ENCODE results near the gene PPP1R3F.
"Not testable (repeated sequence)": the region's sequence is repeated elsewhere in the genome, so short reads cannot be mapped to it uniquely, and the experiment has no call there.

Gene PPP1R3F

DNA sequence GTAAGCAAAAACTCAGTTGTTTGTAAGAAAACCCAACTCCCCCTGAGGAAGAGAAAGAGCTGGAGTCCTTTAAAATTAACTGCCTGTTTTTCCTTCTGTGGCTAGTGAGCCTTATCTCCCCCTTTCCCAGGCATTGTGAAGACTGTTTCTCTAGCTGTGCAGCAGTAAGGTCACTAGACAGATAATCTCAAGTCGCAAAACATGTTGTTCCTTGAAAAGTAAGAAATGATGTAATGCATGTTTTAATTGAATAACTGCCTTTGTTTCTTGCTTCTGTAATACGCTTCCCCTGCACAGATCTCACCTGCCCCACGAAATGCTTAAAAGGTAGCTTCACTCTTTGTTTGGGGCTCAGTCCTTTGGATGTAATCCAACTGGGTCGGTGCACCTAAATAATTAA, 46.5 kb downstream of the PPP1R3F start:
- H3K4me3 ChIP-seq (ENCODE audit: insufficient read depth, low read length, poor library complexity, severe bottlenecking): no peak overlapping the region
- H3K36me3 ChIP-seq (ENCODE audit: low read length): no peaks in the 10 kb centered on the region
- H3K9ac ChIP-seq (ENCODE audit: low read length): no peak overlapping the region
- H2AFZ ChIP-seq (ENCODE audit: low read depth, low read length, severe bottlenecking): no peak overlapping the region
- H4K20me1 ChIP-seq (ENCODE audit: low read depth, low read length): no peaks in the 10 kb centered on the region
- H3F3A ChIP-seq (ENCODE audit: insufficient read depth): no peaks in the 10 kb centered on the region
- no peaks in the 10 kb centered on the region for H3K27me3 ChIP-seq (ENCODE audit: low read length)
- H3K4me2 ChIP-seq (ENCODE audit: low read depth, low read length, poor library complexity, severe bottlenecking): no peak overlapping the region
- H3K9me2 ChIP-seq (replicated peaks; ENCODE audit: insufficient read depth, low read length): no peaks in the 10 kb centered on the region
- H3K79me2 ChIP-seq (ENCODE audit: insufficient read depth, low read length): no peaks in the 10 kb centered on the region
- TF ChIP-seq CTCF (IDR thresholded peaks at IDR 0.05; ENCODE audit: insufficient read depth, low read length, poor library complexity, severe bottlenecking) (no peak), EZH2phosphoT487 (conservative IDR thresholded peaks at IDR 0.05; ENCODE audit: low read length) (no peak)
- no peaks in the 10 kb centered on the region for H3K9me3 ChIP-seq (ENCODE audit: insufficient read depth, low read length)
- H3K27ac ChIP-seq (ENCODE audit: low read depth, low read length): no peak overlapping the region

GRCh38 chrX:49321737-49322136, 52.1 kb downstream of the PPP1R3F start, which contains the start of gene GAGE12J:
Gene GAGE12J, plus strand, starts transcription at chrX:49322037. Its CDS starts 1,157 bp downstream, at chrX:49323194.
- not testable (repeated sequence) for H2AFZ ChIP-seq (ENCODE audit: low read depth, low read length, severe bottlenecking); H3K9ac ChIP-seq (ENCODE audit: low read length); H3K79me2 ChIP-seq (ENCODE audit: insufficient read depth, low read length)

DNA sequence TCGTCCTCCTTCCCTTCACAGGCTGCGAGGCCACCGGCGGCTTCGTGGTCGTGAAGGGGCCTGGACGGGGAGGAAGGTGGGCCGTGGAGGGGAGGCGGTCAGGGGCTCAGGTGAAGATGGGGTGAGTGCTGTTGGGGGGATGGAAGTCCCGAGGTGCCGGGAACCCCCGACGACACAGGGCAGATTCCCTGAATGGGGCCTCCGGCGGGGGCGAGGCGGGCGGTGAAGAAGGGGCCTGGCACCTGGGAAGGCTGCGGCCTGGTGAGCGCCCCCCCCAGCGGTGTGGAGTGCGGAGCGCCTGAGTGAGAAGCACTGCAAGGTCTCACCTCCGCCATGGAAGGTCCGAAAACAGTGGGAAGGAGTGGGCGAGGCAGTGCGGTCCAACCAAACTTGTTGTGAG, 52.7 kb downstream of the PPP1R3F start:
- H3K27ac ChIP-seq (ENCODE audit: low read depth, low read length); H3K4me3 ChIP-seq (ENCODE audit: insufficient read depth, low read length, poor library complexity, severe bottlenecking); H3K36me3 ChIP-seq (ENCODE audit: low read length): not testable (repeated sequence)

More at GRCh38 chrX:49321737-49322136, 52.1 kb downstream of the PPP1R3F start, which contains the start of gene GAGE12J:
- H3K9me3 ChIP-seq (ENCODE audit: insufficient read depth, low read length); H3F3A ChIP-seq (ENCODE audit: insufficient read depth); H3K36me3 ChIP-seq (ENCODE audit: low read length); H3K27me3 ChIP-seq (ENCODE audit: low read length); H3K4me3 ChIP-seq (ENCODE audit: insufficient read depth, low read length, poor library complexity, severe bottlenecking); H3K27ac ChIP-seq (ENCODE audit: low read depth, low read length); H4K20me1 ChIP-seq (ENCODE audit: low read depth, low read length); H3K4me2 ChIP-seq (ENCODE audit: low read depth, low read length, poor library complexity, severe bottlenecking); H3K9me2 ChIP-seq (replicated peaks; ENCODE audit: insufficient read depth, low read length): not testable (repeated sequence)

GRCh38 chrX:49323735-49324134, 54.1 kb downstream of the PPP1R3F start:
- H3K4me2 ChIP-seq (ENCODE audit: low read depth, low read length, poor library complexity, severe bottlenecking); H4K20me1 ChIP-seq (ENCODE audit: low read depth, low read length); H2AFZ ChIP-seq (ENCODE audit: low read depth, low read length, severe bottlenecking); H3F3A ChIP-seq (ENCODE audit: insufficient read depth); H3K36me3 ChIP-seq (ENCODE audit: low read length); H3K4me3 ChIP-seq (ENCODE audit: insufficient read depth, low read length, poor library complexity, severe bottlenecking); H3K27me3 ChIP-seq (ENCODE audit: low read length); H3K9ac ChIP-seq (ENCODE audit: low read length); H3K79me2 ChIP-seq (ENCODE audit: insufficient read depth, low read length); H3K9me2 ChIP-seq (replicated peaks; ENCODE audit: insufficient read depth, low read length); H3K9me3 ChIP-seq (ENCODE audit: insufficient read depth, low read length); H3K27ac ChIP-seq (ENCODE audit: low read depth, low read length): not testable (repeated sequence)

More for the DNA sequence above, 52.7 kb downstream of the PPP1R3F start:
- not testable (repeated sequence) for H3K9me2 ChIP-seq (replicated peaks; ENCODE audit: insufficient read depth, low read length); H2AFZ ChIP-seq (ENCODE audit: low read depth, low read length, severe bottlenecking); H3K79me2 ChIP-seq (ENCODE audit: insufficient read depth, low read length); H3F3A ChIP-seq (ENCODE audit: insufficient read depth); H3K9me3 ChIP-seq (ENCODE audit: insufficient read depth, low read length); H3K9ac ChIP-seq (ENCODE audit: low read length); H3K27me3 ChIP-seq (ENCODE audit: low read length); H4K20me1 ChIP-seq (ENCODE audit: low read depth, low read length); H3K4me2 ChIP-seq (ENCODE audit: low read depth, low read length, poor library complexity, severe bottlenecking)

DNA sequence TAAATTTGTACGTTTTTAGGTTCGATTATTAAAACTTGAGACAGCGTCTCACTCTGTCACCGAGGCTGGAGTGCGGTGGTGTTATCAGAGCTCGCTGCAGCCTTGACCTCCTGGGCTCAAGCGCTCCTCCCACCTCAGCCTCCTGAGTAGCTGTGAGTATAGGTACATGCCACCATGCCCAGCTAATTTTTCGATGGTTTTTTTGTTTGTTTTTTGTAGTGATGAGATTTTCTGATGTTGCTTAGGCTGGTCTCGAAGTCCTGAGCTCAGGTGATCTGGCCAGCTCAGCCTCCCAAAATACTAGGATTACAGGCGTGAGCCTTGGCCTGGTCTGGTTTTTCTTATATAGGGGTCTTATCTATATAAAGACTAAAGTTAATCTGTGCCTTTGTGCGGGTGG, 60.8 kb downstream of the PPP1R3F start:
- not testable (repeated sequence) for H4K20me1 ChIP-seq (ENCODE audit: low read depth, low read length); H3K27me3 ChIP-seq (ENCODE audit: low read length); H3K9ac ChIP-seq (ENCODE audit: low read length); H3F3A ChIP-seq (ENCODE audit: insufficient read depth); H2AFZ ChIP-seq (ENCODE audit: low read depth, low read length, severe bottlenecking); H3K9me3 ChIP-seq (ENCODE audit: insufficient read depth, low read length); H3K79me2 ChIP-seq (ENCODE audit: insufficient read depth, low read length); H3K27ac ChIP-seq (ENCODE audit: low read depth, low read length); H3K36me3 ChIP-seq (ENCODE audit: low read length); H3K4me2 ChIP-seq (ENCODE audit: low read depth, low read length, poor library complexity, severe bottlenecking); H3K4me3 ChIP-seq (ENCODE audit: insufficient read depth, low read length, poor library complexity, severe bottlenecking); H3K9me2 ChIP-seq (replicated peaks; ENCODE audit: insufficient read depth, low read length)

DNA sequence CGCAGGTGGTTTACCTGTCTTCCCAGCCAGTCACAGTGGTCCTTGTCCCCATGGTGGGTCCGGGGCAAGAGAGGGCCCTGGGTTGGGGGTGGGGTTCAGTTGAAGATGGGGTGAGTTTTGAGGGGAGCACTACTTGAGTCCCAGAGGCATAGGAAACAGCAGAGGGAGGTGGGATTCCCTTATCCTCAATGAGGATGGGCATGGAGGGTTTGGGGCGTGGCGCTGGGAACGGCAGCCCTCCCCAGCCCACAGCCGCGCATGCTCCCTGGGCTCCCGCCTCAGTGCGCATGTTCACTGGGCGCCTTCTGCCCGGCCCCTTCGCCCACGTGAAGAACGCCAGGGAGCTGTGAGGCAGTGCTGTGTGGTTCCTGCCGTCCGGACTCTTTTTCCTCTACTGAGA, 61.7 kb downstream of the PPP1R3F start, which contains the start of gene GAGE13:
TSS of gene GAGE13 (plus strand) at position 301 of the 400 bp plus-strand sequence. CDS start 1,156 bp downstream, outside the sequence.
- not testable (repeated sequence) for H3K36me3 ChIP-seq (ENCODE audit: low read length); H4K20me1 ChIP-seq (ENCODE audit: low read depth, low read length); H2AFZ ChIP-seq (ENCODE audit: low read depth, low read length, severe bottlenecking); H3K9me3 ChIP-seq (ENCODE audit: insufficient read depth, low read length); H3K79me2 ChIP-seq (ENCODE audit: insufficient read depth, low read length); H3K9me2 ChIP-seq (replicated peaks; ENCODE audit: insufficient read depth, low read length); H3K9ac ChIP-seq (ENCODE audit: low read length); H3K4me2 ChIP-seq (ENCODE audit: low read depth, low read length, poor library complexity, severe bottlenecking); H3F3A ChIP-seq (ENCODE audit: insufficient read depth); H3K27me3 ChIP-seq (ENCODE audit: low read length); H3K4me3 ChIP-seq (ENCODE audit: insufficient read depth, low read length, poor library complexity, severe bottlenecking); H3K27ac ChIP-seq (ENCODE audit: low read depth, low read length)

GRCh38 chrX:49331841-49332240, 62.2 kb downstream of the PPP1R3F start:
- H4K20me1 ChIP-seq (ENCODE audit: low read depth, low read length); H3K79me2 ChIP-seq (ENCODE audit: insufficient read depth, low read length); H2AFZ ChIP-seq (ENCODE audit: low read depth, low read length, severe bottlenecking); H3K36me3 ChIP-seq (ENCODE audit: low read length); H3F3A ChIP-seq (ENCODE audit: insufficient read depth); H3K27ac ChIP-seq (ENCODE audit: low read depth, low read length); H3K4me2 ChIP-seq (ENCODE audit: low read depth, low read length, poor library complexity, severe bottlenecking); H3K27me3 ChIP-seq (ENCODE audit: low read length); H3K9me2 ChIP-seq (replicated peaks; ENCODE audit: insufficient read depth, low read length); H3K9ac ChIP-seq (ENCODE audit: low read length); H3K4me3 ChIP-seq (ENCODE audit: insufficient read depth, low read length, poor library complexity, severe bottlenecking); H3K9me3 ChIP-seq (ENCODE audit: insufficient read depth, low read length): not testable (repeated sequence)

Measured in SU-DHL-6 (cell line).